Neural progenitor cell (in vitro differentiated cells): ENCODE measurements around the gene CNEP1R1. TPM values are rescaled to one million over a fixed set of nuclear protein-coding genes. Genes with fewer than 3 reads are reported as not detected.

Source experiments
- DNase-seq: peaks from one replicate; pipeline ENCODE4 v3.0.0-alpha.2; 2016; ENCODE audit warnings: low spot score
- H2AFZ ChIP-seq: fragments of 200-600 bp; sonication (generic); replicated peaks from 2 replicates; pipeline ENCODE4 v1.6.1; 2016; ENCODE audit warnings: antibody characterized with exemption
- H3F3A ChIP-seq: fragments of 200-600 bp; sonication (generic); 2 replicates; pipeline ENCODE4 v1.6.1; 2016; ENCODE audit warnings: antibody characterized with exemption, low read depth
- H3K27ac ChIP-seq: fragments of 200-600 bp; sonication (generic); 2 replicates; pipeline ENCODE4 v1.5.1; 2016; ENCODE audit warnings: mild to moderate bottlenecking
- H3K27me3 ChIP-seq: fragments of 200-600 bp; sonication (generic); 2 replicates; pipeline ENCODE4 v1.6.1; 2016; ENCODE audit warnings: mild to moderate bottlenecking, moderate library complexity
- H3K36me3 ChIP-seq: fragments of 200-600 bp; sonication (generic); 2 replicates; pipeline ENCODE4 v1.5.1; 2016
- H3K4me1 ChIP-seq: fragments of 200-600 bp; sonication (generic); 2 replicates; pipeline ENCODE4 v1.6.1; 2016; ENCODE audit warnings: mixed run types
- H3K4me2 ChIP-seq: fragments of 200-600 bp; sonication (generic); 2 replicates; pipeline ENCODE4 v1.6.1; 2016
- H3K4me3 ChIP-seq: fragments of 200-600 bp; sonication (generic); 2 replicates; pipeline ENCODE4 v1.5.1; 2016
- H3K79me2 ChIP-seq: fragments of 200-600 bp; sonication (generic); 2 replicates; pipeline ENCODE4 v1.6.1; 2016; ENCODE audit warnings: low read depth
- H3K9ac ChIP-seq: fragments of 200-600 bp; sonication (generic); 2 replicates; pipeline ENCODE4 v1.6.1; 2016
- H3K9me3 ChIP-seq: fragments of 200-600 bp; sonication (generic); 2 replicates; pipeline ENCODE4 v1.5.1; 2016; ENCODE audit warnings: low read depth
- H4K20me1 ChIP-seq: fragments of 200-600 bp; sonication (generic); 2 replicates; pipeline ENCODE4 v1.6.1; 2016; ENCODE audit warnings: low read depth
- H3K27ac Mint-ChIP-seq: 3 replicates; pipeline ENCODE4 v1.8.0; 2021; ENCODE audit warnings: mixed read lengths
- H3K27me3 Mint-ChIP-seq: 2 replicates; pipeline ENCODE4 v1.8.0; 2022; ENCODE audit warnings: low read depth, mild to moderate bottlenecking, inconsistent platforms, moderate library complexity, mixed read lengths; ENCODE audit not compliant: insufficient read depth
- H3K36me3 Mint-ChIP-seq: 3 replicates; pipeline ENCODE4 v1.8.0; 2021; ENCODE audit warnings: mixed read lengths
- H3K4me1 Mint-ChIP-seq: 3 replicates; pipeline ENCODE4 v1.8.0; 2021; ENCODE audit warnings: mixed read lengths
- H3K4me3 Mint-ChIP-seq: 3 replicates; pipeline ENCODE4 v1.8.0; 2021; ENCODE audit warnings: mild to moderate bottlenecking, moderate library complexity, mixed read lengths
- H3K9me3 Mint-ChIP-seq: 3 replicates; pipeline ENCODE4 v1.8.0; 2020; ENCODE audit warnings: mixed read lengths
- CTCF ChIP-seq: fragments of 200-600 bp; sonication (generic); IDR thresholded peaks from 2 replicates; pipeline ENCODE4 v1.5.1; 2017; ENCODE audit warnings: antibody characterized with exemption, mild to moderate bottlenecking
- EZH2 ChIP-seq: fragments of 200-600 bp; sonication (generic); IDR thresholded peaks from 2 replicates; pipeline ENCODE4 v1.6.1; 2017; ENCODE audit warnings: antibody characterized with exemption, mild to moderate bottlenecking, moderate library complexity
- EZH2phosphoT487 ChIP-seq: fragments of 200-600 bp; sonication (generic); IDR thresholded peaks from 2 replicates; pipeline ENCODE4 v1.6.1; 2017; ENCODE audit warnings: antibody characterized with exemption
- total RNA-seq: library from RNA; depleted of rRNA; stranded (reverse); fragments of >200 nt; gene quantifications from 2 replicates; pipeline ENCODE4 v1.2.3, GENCODE V29; 2015; ENCODE audit warnings: low replicate concordance

Gene CNEP1R1
- total RNA-seq, 1 donor from 2014 or later: 52.7 TPM

GRCh38 chr16:50023641-50024040 lies 1.4 kb upstream of the CNEP1R1 start:
- no peak overlapping the region for H3K4me3 ChIP-seq
- Mint-ChIP-seq H3K36me3 (no peaks in the 10 kb centered on the region), H3K4me3 (no peak overlapping the region), H3K27me3 (no peaks in the 10 kb centered on the region), H3K4me1 (peaks cover 21% of the 10 kb centered on the region), H3K9me3 (no peaks in the 10 kb centered on the region), H3K27ac (no peak overlapping the region)
- H3K4me1 ChIP-seq: peaks cover 20% of the 10 kb centered on the region
- no peak for DNase-seq
- H3K9ac ChIP-seq: no peak overlapping the region
- no peak overlapping the region for H3K4me2 ChIP-seq
- no peaks in the 10 kb centered on the region for H3K27me3 ChIP-seq
- TF ChIP-seq EZH2phosphoT487: no peak
- no peak for TF ChIP-seq CTCF
- no peak for TF ChIP-seq EZH2
- peaks cover 8% of the 10 kb centered on the region for H3F3A ChIP-seq
- no peaks in the 10 kb centered on the region for H3K9me3 ChIP-seq
- H2AFZ ChIP-seq: peak overlapping the region; percentile 27
- peaks cover 14% of the 10 kb centered on the region for H4K20me1 ChIP-seq
- H3K79me2 ChIP-seq: peaks cover 35% of the 10 kb centered on the region
- H3K36me3 ChIP-seq: peaks cover 5% of the 10 kb centered on the region
- H3K27ac ChIP-seq: no peak overlapping the region

GRCh38 chr16:50024207-50024606 lies 818 bp upstream of the CNEP1R1 start:
- Histone ChIP-seq H2AFZ (peak overlapping the region; percentile 83), H3K4me1 (peaks cover 20% of the 10 kb centered on the region), H3K4me3 (no peak overlapping the region), H3K4me2 (peak overlapping the region; percentile 54), H3K9me3 (no peaks in the 10 kb centered on the region), H4K20me1 (peaks cover 17% of the 10 kb centered on the region), H3K9ac (no peak overlapping the region), H3F3A (peaks cover 8% of the 10 kb centered on the region), H3K36me3 (peaks cover 8% of the 10 kb centered on the region), H3K27me3 (no peaks in the 10 kb centered on the region), H3K27ac (no peak overlapping the region), H3K79me2 (peaks cover 41% of the 10 kb centered on the region)
- no peak for DNase-seq
- Mint-ChIP-seq H3K27ac (peak overlapping the region; percentile 8), H3K4me1 (peaks cover 21% of the 10 kb centered on the region), H3K27me3 (no peaks in the 10 kb centered on the region), H3K36me3 (no peaks in the 10 kb centered on the region), H3K4me3 (peak overlapping the region; percentile 97), H3K9me3 (no peaks in the 10 kb centered on the region)
- TF ChIP-seq CTCF: no peak
- TF ChIP-seq EZH2: no peak
- TF ChIP-seq EZH2phosphoT487: no peak

DNA sequence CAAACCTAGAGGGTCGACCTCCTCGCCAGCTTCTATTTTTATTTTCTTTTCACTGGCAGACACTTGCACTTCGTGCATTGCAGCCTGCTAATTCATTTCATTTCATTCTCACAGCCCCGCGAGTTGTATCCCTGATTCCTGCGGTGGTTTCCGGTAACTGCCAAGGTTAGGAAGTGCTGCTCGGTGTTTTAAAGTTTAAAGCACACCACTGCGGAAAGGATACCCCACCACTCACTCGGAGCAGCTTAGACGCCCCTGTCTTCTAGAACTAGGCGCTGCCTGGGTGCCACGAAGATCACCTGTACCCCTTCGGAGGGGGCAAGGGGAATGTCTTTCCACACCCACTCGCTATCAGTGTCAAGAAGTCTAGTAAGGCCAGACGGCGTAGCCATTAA lies 509 bp downstream of the CNEP1R1 start:
- peaks cover 2% of the 10 kb centered on the region for H3K36me3 Mint-ChIP-seq
- Histone ChIP-seq H3K79me2 (peaks cover 46% of the 10 kb centered on the region), H4K20me1 (peaks cover 18% of the 10 kb centered on the region), H2AFZ (peak overlapping the region; percentile 71), H3K36me3 (peaks cover 14% of the 10 kb centered on the region), H3K27me3 (no peaks in the 10 kb centered on the region), H3K27ac (no peak overlapping the region), H3K4me1 (peaks cover 20% of the 10 kb centered on the region), H3F3A (peaks cover 8% of the 10 kb centered on the region), H3K4me2 (peak overlapping the region; percentile 84), H3K9ac (peak overlapping the region; percentile 61), H3K9me3 (no peaks in the 10 kb centered on the region), H3K4me3 (peak overlapping the region; percentile 90)
- no peak for TF ChIP-seq EZH2phosphoT487
- peak overlapping the region; percentile 53 for H3K27ac Mint-ChIP-seq
- no peaks in the 10 kb centered on the region for H3K9me3 Mint-ChIP-seq
- H3K27me3 Mint-ChIP-seq: no peaks in the 10 kb centered on the region
- peaks cover 21% of the 10 kb centered on the region for H3K4me1 Mint-ChIP-seq
- H3K4me3 Mint-ChIP-seq: peak overlapping the region; percentile 97
- no peak for DNase-seq

DNA sequence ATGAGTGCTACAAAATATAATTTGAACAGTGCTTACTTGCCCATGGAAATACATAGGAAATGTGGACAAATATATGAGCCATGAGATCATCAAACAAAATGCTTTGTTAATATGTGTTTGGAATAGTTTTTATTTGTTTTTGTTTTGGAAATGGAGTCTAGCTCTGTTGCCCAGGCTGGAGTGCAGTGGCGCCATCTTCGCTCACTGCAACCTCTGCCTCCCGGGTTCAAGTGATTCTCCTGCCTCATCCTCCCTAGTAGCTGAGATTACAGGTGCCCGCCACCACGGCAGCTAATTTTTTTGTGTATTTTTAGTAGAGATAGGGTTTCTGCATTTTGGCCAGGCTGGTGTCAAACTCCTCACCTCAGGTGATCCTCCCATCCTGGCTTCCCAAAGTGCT lies 2.8 kb downstream of the CNEP1R1 start:
- TF ChIP-seq EZH2phosphoT487 (no peak), CTCF (no peak), EZH2 (no peak)
- peaks cover 14% of the 10 kb centered on the region for H3K4me1 Mint-ChIP-seq
- Histone ChIP-seq H3K4me3 (no peak overlapping the region), H3K4me2 (no peak overlapping the region), H3K9ac (no peak overlapping the region), H3K36me3 (peaks cover 14% of the 10 kb centered on the region), H4K20me1 (peaks cover 18% of the 10 kb centered on the region), H2AFZ (no peak overlapping the region), H3F3A (peaks cover 3% of the 10 kb centered on the region), H3K9me3 (no peaks in the 10 kb centered on the region), H3K4me1 (peaks cover 9% of the 10 kb centered on the region), H3K27me3 (no peaks in the 10 kb centered on the region), H3K79me2 (peaks cover 50% of the 10 kb centered on the region), H3K27ac (no peak overlapping the region)
- H3K9me3 Mint-ChIP-seq: no peaks in the 10 kb centered on the region
- H3K27me3 Mint-ChIP-seq: no peaks in the 10 kb centered on the region
- no peak overlapping the region for H3K4me3 Mint-ChIP-seq
- H3K27ac Mint-ChIP-seq: no peak overlapping the region
- peaks cover 9% of the 10 kb centered on the region for H3K36me3 Mint-ChIP-seq
- DNase-seq: no peak
